GM15510 (cell line): Measurements from ENCODE around the gene AHRR.

Source experiments
- POLR2A ChIP-seq: IDR thresholded peaks from 3 replicates; pipeline ENCODE4 v1.6.1; 2011; ENCODE audit warnings: borderline replicate concordance; ENCODE audit not compliant: insufficient read length; ENCODE audit errors: extremely low read depth

The AHRR gene

GRCh38 chr5:406041-406440 is 84.5 kb downstream of the AHRR start:
- no peak for TF ChIP-seq POLR2A

- no peak for TF ChIP-seq POLR2A
Measured at GRCh38 chr5:407051-407450, 85.5 kb downstream of the AHRR start.

- no peak for TF ChIP-seq POLR2A
Measured at GRCh38 chr5:407801-408268, 86.3 kb downstream of the AHRR start.

- TF ChIP-seq POLR2A: no peak
Measured at GRCh38 chr5:410911-411517, 89.5 kb downstream of the AHRR start.

- TF ChIP-seq POLR2A: no peak
Measured at GRCh38 chr5:411728-412127, 90.2 kb downstream of the AHRR start.

GRCh38 chr5:415928-416635 is 94.6 kb downstream of the AHRR start:
- no peak for TF ChIP-seq POLR2A

- no peak for TF ChIP-seq POLR2A
Measured at GRCh38 chr5:416636-416960, 95.1 kb downstream of the AHRR start.

- no peak for TF ChIP-seq POLR2A
Measured at GRCh38 chr5:417301-418161, 96.0 kb downstream of the AHRR start.

GRCh38 chr5:418162-419121 is 96.9 kb downstream of the AHRR start:
- no peak for TF ChIP-seq POLR2A

GRCh38 chr5:419970-420369 is 98.5 kb downstream of the AHRR start:
- TF ChIP-seq POLR2A: no peak

- TF ChIP-seq POLR2A: no peak
Measured at GRCh38 chr5:420632-421286, 99.2 kb downstream of the AHRR start.

- TF ChIP-seq POLR2A: no peak
Measured at GRCh38 chr5:421287-421880, 99.9 kb downstream of the AHRR start.

- TF ChIP-seq POLR2A: no peak
Measured at GRCh38 chr5:421901-422300, 100.4 kb downstream of the AHRR start.
